GM12878 (cell line): ENCODE measurements around the gene ZNF423. TPM values are rescaled to one million over a fixed set of nuclear protein-coding genes. Genes with fewer than 3 reads are reported as not detected.

Experiments used
- ATAC-seq: fragments of 200-7000 bp; cut with Tn5 transposase; 3 replicates; pipeline ENCODE4 v1.9.1; 2020; ENCODE audit warnings: mild to moderate bottlenecking, moderate library complexity
- BruUV-seq: library from RNA; stranded (reverse); fragments of 400-500 nt; replicated peaks from 2 replicates; lab custom pipeline; 2021; lab: Mats Ljungman, UMichigan
- CTCF ChIA-PET: fragments of 300-600 bp; sonication (Branson Sonifier 250); formaldehyde crosslinking; extraction: SDS; loops from one replicate; lab custom pipeline; 2021; ENCODE audit warnings: inconsistent platforms; lab: Yijun Ruan, JAX
- POLR2A ChIA-PET: fragments of 350-600 bp; formaldehyde crosslinking; extraction: SDS; loops from one replicate; lab custom pipeline; 2021; ENCODE audit warnings: inconsistent platforms; lab: Charles Lee
- RAD21 ChIA-PET: fragments of 300-600 bp; sonication (Branson Sonifier 250); formaldehyde crosslinking; loops from one replicate; lab custom pipeline; 2023; ENCODE audit warnings: antibody characterized with exemption; ENCODE audit not compliant: unreplicated experiment; lab: Charles Lee
- SMC1A ChIA-PET: fragments of 300-600 bp; sonication (Branson Sonifier 250); formaldehyde crosslinking; loops from one replicate; lab custom pipeline; 2023; ENCODE audit not compliant: unreplicated experiment, uncharacterized antibody; lab: Charles Lee
- DNase-seq: peaks from one replicate; pipeline ENCODE4 v3.0.0-alpha.2; 2011; ENCODE audit warnings: low read depth, low spot score
- FAIRE-seq: peaks from 3 replicates; lab custom pipeline; 2011; peaks lifted over from hg19 to GRCh38; lab: Jason Lieb, UNC
- H2AFZ ChIP-seq: 2 replicates; pipeline ENCODE4 v1.6.0; 2011; ENCODE audit warnings: low read depth, low read length, control low read depth; ENCODE audit not compliant: control insufficient read depth
- H3K27ac ChIP-seq: 2 replicates; pipeline ENCODE4 v1.5.1; 2011; ENCODE audit warnings: control low read depth; ENCODE audit not compliant: control insufficient read depth, insufficient read depth
- H3K27me3 ChIP-seq, 2 experiments: replicated peaks in 1 of 2; 2 replicates each; pipeline versions ENCODE4 v1.6.0 to v1.6.1; 2011; ENCODE audit warnings: low read length in 1 of 2; ENCODE audit not compliant: control insufficient read depth in 2 of 2, insufficient read depth in 2 of 2
- H3K36me3 ChIP-seq, 2 experiments: 2 replicates each; pipeline ENCODE4 v1.5.1; 2011; ENCODE audit warnings: low read length in 1 of 2; ENCODE audit not compliant: control insufficient read depth in 2 of 2, insufficient read depth in 2 of 2
- H3K4me1 ChIP-seq: 2 replicates; pipeline ENCODE4 v1.6.1; 2011; ENCODE audit warnings: mild to moderate bottlenecking, low read length, moderate library complexity, mixed read lengths; ENCODE audit not compliant: control insufficient read depth, insufficient read depth
- H3K4me2 ChIP-seq: 2 replicates; pipeline ENCODE4 v1.6.0; 2011; ENCODE audit warnings: control low read depth; ENCODE audit not compliant: control insufficient read depth, insufficient read depth
- H3K4me3 ChIP-seq: fragments of 200-600 bp; sonication (generic); 2 replicates; pipeline ENCODE4 v1.5.1; 2016
- H3K79me2 ChIP-seq: 2 replicates; pipeline ENCODE4 v1.6.0; 2011; ENCODE audit warnings: low read length; ENCODE audit not compliant: control insufficient read depth, insufficient read depth
- H3K9ac ChIP-seq: 2 replicates; pipeline ENCODE4 v1.8.0; 2011; ENCODE audit warnings: low read length, control low read depth, mixed read lengths; ENCODE audit not compliant: control insufficient read depth, insufficient read depth
- H3K9me3 ChIP-seq: replicated peaks from 3 replicates; pipeline ENCODE4 v1.5.1; 2011; ENCODE audit warnings: mild to moderate bottlenecking, low read length; ENCODE audit not compliant: control insufficient read depth, insufficient read depth
- H4K20me1 ChIP-seq: 2 replicates; pipeline ENCODE4 v1.6.0; 2011; ENCODE audit not compliant: control insufficient read depth, insufficient read depth
- ASH2L ChIP-seq: fragments of 300-600, 200-600 bp; sonication (generic); IDR thresholded peaks from 2 replicates; pipeline ENCODE4 v1.6.1; 2017; ENCODE audit warnings: low read depth, mild to moderate bottlenecking, borderline replicate concordance
- ATF7 ChIP-seq: fragments of 450-650 bp; IDR thresholded peaks from 2 replicates; pipeline ENCODE4 v1.6.1; 2016; ENCODE audit warnings: low read depth, mild to moderate bottlenecking
- CBX5 ChIP-seq: sonication (generic); IDR thresholded peaks from 2 replicates; pipeline ENCODE4 v1.6.1; 2016; ENCODE audit warnings: low read depth, moderate library complexity, mild to moderate bottlenecking, inconsistent platforms
- EED ChIP-seq: sonication (generic); IDR thresholded peaks from 2 replicates; pipeline ENCODE4 v1.6.1; 2016; ENCODE audit warnings: antibody characterized with exemption, low read depth
- EP300 ChIP-seq, 2 experiments: fragments of 150-350 bp in 1 of 2; IDR thresholded peaks; 2 replicates each; pipeline ENCODE4 v1.6.1; 2011 to 2012; ENCODE audit warnings: low read depth in 2 of 2, low read length in 2 of 2, borderline replicate concordance in 1 of 2, improper control_type of control experiment in 1 of 2, inconsistent platforms in 1 of 2; ENCODE audit not compliant: control insufficient read depth in 1 of 2
- FOXM1 ChIP-seq: IDR thresholded peaks from 2 replicates; pipeline ENCODE4 v1.6.1; 2012; ENCODE audit warnings: low read depth, mild to moderate bottlenecking, inconsistent platforms, low read length, moderate library complexity
- MYC ChIP-seq: IDR thresholded peaks from 2 replicates; pipeline ENCODE4 v1.6.1; 2011; ENCODE audit warnings: mild to moderate bottlenecking, low read length, moderate library complexity, inconsistent platforms; ENCODE audit not compliant: insufficient read depth, insufficient replicate concordance, insufficient read length, severe bottlenecking
- NFYA ChIP-seq: IDR thresholded peaks from 2 replicates; pipeline ENCODE4 v1.6.1; 2011; ENCODE audit warnings: low read depth, mild to moderate bottlenecking, low read length, improper control_type of control experiment, borderline replicate concordance
- POLR2A ChIP-seq: IDR thresholded peaks from 2 replicates; pipeline ENCODE4 v1.6.1; 2011; ENCODE audit warnings: low read depth, mild to moderate bottlenecking, low read length
- RAD21 ChIP-seq: IDR thresholded peaks from 2 replicates; pipeline ENCODE4 v1.6.1; 2011; ENCODE audit warnings: mild to moderate bottlenecking, low read depth, low read length, moderate library complexity; ENCODE audit not compliant: insufficient read depth
- RBBP5 ChIP-seq: fragments of 200-600 bp; sonication (generic); conservative IDR thresholded peaks from 2 replicates; pipeline ENCODE4 v1.6.1; 2016
- RUNX3 ChIP-seq: IDR thresholded peaks from 2 replicates; pipeline ENCODE4 v1.6.1; 2012; ENCODE audit warnings: low read length, inconsistent platforms
- SMC3 ChIP-seq: IDR thresholded peaks from 2 replicates; pipeline ENCODE4 v1.6.1; 2011; ENCODE audit warnings: low read length, improper control_type of control experiment, borderline replicate concordance
- ZSCAN29 ChIP-seq: fragments of 450-650 bp; IDR thresholded peaks from 2 replicates; pipeline ENCODE4 v1.6.1; 2017; ENCODE audit warnings: mild to moderate bottlenecking, moderate library complexity
- whole genome bisulfite sequencing: methylation state at CpG from one replicate; pipeline ENCODE4 v1.1.6; 2016; ENCODE audit warnings: low lambda C conversion rate; ENCODE audit not compliant: insufficient replicate concordance, insufficient coverage; ENCODE audit errors: missing lambda C conversion rate; 5-methylcytosine and 5-hydroxymethylcytosine counted together
- in situ Hi-C: fragments of 300-500 bp; cut with MboI; formaldehyde crosslinking; loops from 9 replicates; pipeline ENCODE4 v1.14.3; 2018; ENCODE audit warnings: mixed read lengths
- intact Hi-C: fragments of 100-400 bp; cut with micrococcal nuclease; formaldehyde crosslinking; loops from one replicate; pipeline ENCODE4 v1.14.2; 2022; ENCODE audit not compliant: unreplicated experiment
- polyA plus RNA-seq, 11 experiments: library from polyadenylated mRNA; depleted of rRNA in 4 of 11; unstranded in 6 of 11; stranded (reverse) in 5 of 11; fragments of >200 nt; fragmentation: Nextera tagmentation in 4 of 11; fragmentation: Illumina TruSeq in 1 of 11; extraction: Ambion mirVana in 4 of 11; extraction: Trizol in 1 of 11; gene quantifications; 1 replicate in 1 of 11; 2 replicates in 10 of 11; pipeline versions ENCODE4 v1.2.1 to v1.2.3, GENCODE V29; 2011 to 2016; ENCODE audit warnings: inconsistent platforms in 2 of 11, missing spikeins in 2 of 11, low read depth in 1 of 11
- total RNA-seq, 4 experiments: library from RNA; depleted of rRNA in 3 of 4; stranded (reverse); fragments of >200 nt in 3 of 4; fragmentation: Illumina TruSeq in 1 of 4; extraction: Trizol in 1 of 4; gene quantifications; 2 replicates each; pipeline versions ENCODE4 v1.2.1 to v1.2.3, GENCODE V29; 2013 to 2021
- TF ChIP-seq, protein P1 (sequence below): IDR thresholded peaks from 2 replicates; pipeline ENCODE4 v1.6.1; 2011; ENCODE audit warnings: mild to moderate bottlenecking, low read depth, low read length, moderate library complexity; ENCODE audit not compliant: insufficient replicate concordance
- TF ChIP-seq, protein P2 (sequence below): fragments of 450-650 bp; formaldehyde crosslinking; IDR thresholded peaks from 2 replicates; pipeline ENCODE4 v1.4.0; 2022; ENCODE audit warnings: mild to moderate bottlenecking, moderate library complexity

The ZNF423 gene
- total and polyA plus RNA-seq, 10 of the 15 experiments (the other 5 are each of a cell fraction or from before 2014, with no cell fraction given) = 0.03 to 0.64 (median 0.10) TPM

DNA sequence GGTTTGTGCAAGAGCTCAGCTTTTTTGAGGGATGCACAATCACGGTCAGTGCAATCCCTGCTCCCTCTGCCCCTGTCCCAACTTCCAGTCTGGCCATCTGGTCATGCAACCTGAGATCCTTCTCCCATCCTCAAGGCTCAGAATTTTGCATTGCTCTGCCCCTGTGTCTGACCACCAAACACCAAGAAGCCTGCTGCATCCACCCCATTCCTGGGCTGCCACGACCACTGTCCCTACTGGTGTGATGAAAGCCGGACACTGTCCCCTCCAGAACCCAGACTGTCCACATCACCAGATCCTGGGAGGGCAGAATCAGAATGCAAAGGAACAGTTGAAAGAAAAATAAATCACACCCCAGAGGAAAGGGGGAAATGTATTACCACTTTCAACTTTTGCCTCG, 251.3 kb downstream of the ZNF423 start:
- Histone ChIP-seq H3K9me3 (no peaks in the 10 kb centered on the region), H4K20me1 (no peaks in the 10 kb centered on the region), H3K4me2 (no peak overlapping the region), H3K9ac (no peak overlapping the region), H3K79me2 (no peaks in the 10 kb centered on the region), H3K27me3 (no peaks in the 10 kb centered on the region; a peak in 1 of 4 replicates), H3K27ac (no peak overlapping the region), H3K4me3 (no peak overlapping the region), H3K36me3 (no peaks in the 10 kb centered on the region), H2AFZ (no peak overlapping the region), H3K4me1 (peaks cover 3% of the 10 kb centered on the region)
- WGBS = 27% methylated on average over 4 of the region's 4 CpGs
- ChIA-PET CTCF (no interaction called here), POLR2A (no interaction called here), SMC1A (no interaction called here), RAD21 (no interaction called here)
- BruUV-seq = no TSS peak
- intact Hi-C loops = no loop called here
- TF ChIP-seq RUNX3 (no peak), NFYA (no peak), ATF7 (no peak), MYC (no peak), RBBP5 (no peak)
- TF ChIP-seq, protein P1, sequence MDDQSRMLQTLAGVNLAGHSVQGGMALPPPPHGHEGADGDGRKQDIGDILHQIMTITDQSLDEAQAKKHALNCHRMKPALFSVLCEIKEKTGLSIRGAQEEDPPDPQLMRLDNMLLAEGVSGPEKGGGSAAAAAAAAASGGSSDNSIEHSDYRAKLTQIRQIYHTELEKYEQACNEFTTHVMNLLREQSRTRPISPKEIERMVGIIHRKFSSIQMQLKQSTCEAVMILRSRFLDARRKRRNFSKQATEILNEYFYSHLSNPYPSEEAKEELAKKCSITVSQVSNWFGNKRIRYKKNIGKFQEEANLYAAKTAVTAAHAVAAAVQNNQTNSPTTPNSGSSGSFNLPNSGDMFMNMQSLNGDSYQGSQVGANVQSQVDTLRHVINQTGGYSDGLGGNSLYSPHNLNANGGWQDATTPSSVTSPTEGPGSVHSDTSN = no peak
- in situ Hi-C loops = no loop called here
- FAIRE-seq (no peak), DNase-seq (no peak), ATAC-seq (no peak)

DNA sequence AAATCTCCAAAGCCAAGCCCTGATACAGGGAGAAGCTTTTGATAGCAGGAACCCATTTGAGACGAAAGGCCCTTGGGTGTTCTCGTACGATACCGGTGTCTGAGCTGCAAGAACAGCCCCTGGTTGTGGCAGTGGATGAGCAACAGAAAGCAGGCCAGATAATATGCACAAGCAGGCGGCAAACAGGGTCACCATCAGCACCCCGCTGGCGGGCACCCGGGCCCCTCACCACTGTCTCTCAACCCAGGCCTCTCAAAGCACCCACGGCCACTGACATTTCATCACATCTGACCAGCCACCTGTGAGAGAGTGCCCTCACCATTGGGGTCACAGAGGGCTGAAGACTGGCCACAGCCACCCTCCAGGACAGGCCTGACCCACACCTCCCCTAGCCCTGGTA, 252.0 kb downstream of the ZNF423 start:
- WGBS = 60% methylated on average over 9 of the region's 9 CpGs
- no TSS peak for BruUV-seq
- no peak overlapping the region for H3K4me3 ChIP-seq
- TF ChIP-seq ASH2L = no peak
- TF ChIP-seq ZSCAN29 = no peak
- TF ChIP-seq POLR2A = no peak
- TF ChIP-seq RAD21 = no peak
- TF ChIP-seq, protein P2, sequence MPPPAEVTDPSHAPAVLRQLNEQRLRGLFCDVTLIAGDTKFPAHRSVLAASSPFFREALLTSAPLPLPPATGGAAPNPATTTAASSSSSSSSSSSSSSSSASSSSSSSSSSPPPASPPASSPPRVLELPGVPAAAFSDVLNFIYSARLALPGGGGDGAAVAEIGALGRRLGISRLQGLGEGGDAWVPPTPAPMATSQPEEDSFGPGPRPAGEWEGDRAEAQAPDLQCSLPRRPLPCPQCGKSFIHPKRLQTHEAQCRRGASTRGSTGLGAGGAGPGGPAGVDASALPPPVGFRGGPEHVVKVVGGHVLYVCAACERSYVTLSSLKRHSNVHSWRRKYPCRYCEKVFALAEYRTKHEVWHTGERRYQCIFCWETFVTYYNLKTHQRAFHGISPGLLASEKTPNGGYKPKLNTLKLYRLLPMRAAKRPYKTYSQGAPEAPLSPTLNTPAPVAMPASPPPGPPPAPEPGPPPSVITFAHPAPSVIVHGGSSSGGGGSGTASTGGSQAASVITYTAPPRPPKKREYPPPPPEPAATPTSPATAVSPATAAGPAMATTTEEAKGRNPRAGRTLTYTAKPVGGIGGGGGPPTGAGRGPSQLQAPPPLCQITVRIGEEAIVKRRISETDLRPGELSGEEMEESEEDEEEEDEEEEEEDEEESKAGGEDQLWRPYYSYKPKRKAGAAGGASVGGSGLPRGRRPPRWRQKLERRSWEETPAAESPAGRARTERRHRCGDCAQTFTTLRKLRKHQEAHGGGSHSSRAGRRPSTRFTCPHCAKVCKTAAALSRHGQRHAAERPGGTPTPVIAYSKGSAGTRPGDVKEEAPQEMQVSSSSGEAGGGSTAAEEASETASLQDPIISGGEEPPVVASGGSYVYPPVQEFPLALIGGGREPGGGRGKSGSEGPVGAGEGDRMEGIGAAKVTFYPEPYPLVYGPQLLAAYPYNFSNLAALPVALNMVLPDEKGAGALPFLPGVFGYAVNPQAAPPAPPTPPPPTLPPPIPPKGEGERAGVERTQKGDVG = no peak
- no peak for TF ChIP-seq EED
- TF ChIP-seq FOXM1 = no peak
- TF ChIP-seq CBX5 = no peak
- TF ChIP-seq SMC3 = no peak
- TF ChIP-seq EP300 (IDR thresholded peaks at IDR 0.05; ENCODE audit: borderline replicate concordance in 1 of 2, control insufficient read depth in 1 of 2, low read depth in 2 of 2, low read length in 2 of 2) = no peak

More for the DNA sequence above, 252.0 kb downstream of the ZNF423 start:
- Histone ChIP-seq H2AFZ (no peak overlapping the region), H4K20me1 (no peaks in the 10 kb centered on the region), H3K9ac (no peak overlapping the region), H3K4me2 (no peak overlapping the region), H3K36me3 (no peaks in the 10 kb centered on the region), H3K27me3 (no peaks in the 10 kb centered on the region; a peak in 1 of 4 replicates), H3K9me3 (no peaks in the 10 kb centered on the region), H3K4me1 (peaks cover 9% of the 10 kb centered on the region), H3K79me2 (no peaks in the 10 kb centered on the region), H3K27ac (no peak overlapping the region)
- DNase-seq (no peak), ATAC-seq (no peak), FAIRE-seq (no peak)
- CTCF ChIA-PET = no interaction called here
- RAD21 ChIA-PET = no interaction called here
- SMC1A ChIA-PET = no interaction called here
- POLR2A ChIA-PET = no interaction called here
- in situ Hi-C loops (no loop called here), intact Hi-C loops (no loop called here)
